Measurements from ENCODE around the gene LRFN5.
"Not testable (repeated sequence)": the region's sequence is repeated elsewhere in the genome, so short reads cannot be mapped to it uniquely, and the experiment has no call there.

LRFN5 gene

DNA sequence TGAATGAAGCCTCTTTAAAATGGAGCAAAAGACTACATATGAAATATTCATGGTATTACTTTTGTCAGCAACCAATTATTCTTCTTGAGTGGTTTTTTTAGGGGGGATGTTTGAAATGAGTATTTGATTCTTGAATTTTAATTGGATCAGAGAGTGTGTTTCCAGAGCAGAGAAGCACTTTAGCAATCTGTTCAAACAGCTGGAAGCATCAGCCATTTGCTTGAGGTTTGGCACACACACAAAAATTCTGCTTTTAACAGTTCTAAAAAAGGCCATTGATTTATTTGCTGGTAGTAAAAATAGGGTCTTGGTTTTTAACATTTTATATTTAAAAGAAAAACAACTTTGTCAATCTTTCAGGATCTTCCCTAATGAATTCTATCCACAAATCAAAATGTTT, 292.7 kb downstream of the LRFN5 start:
- no peak for DNase-seq (ENCODE audit: low read depth)

DNA sequence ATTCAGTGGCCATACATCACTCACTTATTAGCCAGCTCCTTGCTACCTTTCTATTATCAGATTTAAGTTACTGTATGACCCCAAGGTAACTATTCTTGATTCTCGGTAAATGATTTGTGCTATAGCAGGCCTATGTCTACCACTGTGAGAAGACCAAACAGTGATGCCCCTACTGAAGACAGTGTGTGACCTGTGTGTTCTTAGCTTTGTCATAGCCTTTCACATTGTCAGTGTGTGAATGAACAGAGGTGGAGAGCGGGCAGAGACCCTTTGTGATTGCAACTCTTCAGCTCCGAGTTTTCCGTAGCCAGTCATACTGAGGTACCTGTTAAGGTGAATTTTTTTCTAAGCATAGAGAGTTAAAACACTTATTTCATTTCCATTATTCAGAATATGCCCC, 294.0 kb downstream of the LRFN5 start:
- DNase-seq (ENCODE audit: low read depth): no peak

DNA sequence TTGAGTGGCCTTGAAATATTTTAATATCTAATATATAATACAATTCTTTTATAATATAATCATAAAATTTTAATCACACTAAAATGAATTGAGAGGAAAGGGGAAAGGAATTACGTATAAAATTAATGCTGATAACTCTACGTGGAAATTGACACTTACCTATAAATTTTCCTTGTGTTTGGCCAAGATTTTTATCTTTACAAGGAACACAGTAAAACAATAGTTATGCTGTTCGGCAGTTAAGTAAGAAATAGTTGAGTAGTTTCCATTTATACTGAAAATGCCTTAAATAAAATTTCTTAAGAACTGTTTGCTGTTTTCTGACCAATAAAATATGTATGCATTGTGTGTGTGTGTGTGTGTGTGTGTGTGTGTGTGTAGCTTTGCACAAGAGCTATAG, 294.4 kb downstream of the LRFN5 start:
- no peak for DNase-seq (ENCODE audit: low read depth)

DNA sequence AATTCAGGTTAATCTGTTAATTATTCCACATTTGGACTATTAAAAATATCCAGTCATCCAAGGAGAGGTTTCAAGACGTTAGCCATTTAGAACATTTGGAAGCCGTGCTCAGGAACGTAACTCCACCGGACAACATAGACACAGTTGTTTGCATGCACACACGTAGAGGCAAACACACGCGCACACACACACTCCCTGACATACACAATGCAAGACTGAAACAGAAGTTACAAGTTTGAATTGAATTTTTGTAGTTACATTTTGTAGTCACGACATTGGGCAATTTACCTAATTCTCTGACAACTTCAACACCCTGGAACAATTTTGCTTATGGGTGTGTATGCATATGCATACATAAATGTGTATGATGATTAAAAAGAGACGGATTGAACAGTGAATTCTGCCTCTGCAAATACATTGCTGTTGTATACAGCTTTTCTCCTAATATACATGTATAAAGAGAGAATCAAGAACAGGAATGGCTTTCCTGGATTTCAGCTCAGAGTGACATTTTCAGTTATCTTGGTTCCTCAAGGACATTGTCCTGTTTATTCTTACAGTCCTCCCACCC, 298.8 kb downstream of the LRFN5 start:
- no peak for DNase-seq (ENCODE audit: low read depth)

DNA sequence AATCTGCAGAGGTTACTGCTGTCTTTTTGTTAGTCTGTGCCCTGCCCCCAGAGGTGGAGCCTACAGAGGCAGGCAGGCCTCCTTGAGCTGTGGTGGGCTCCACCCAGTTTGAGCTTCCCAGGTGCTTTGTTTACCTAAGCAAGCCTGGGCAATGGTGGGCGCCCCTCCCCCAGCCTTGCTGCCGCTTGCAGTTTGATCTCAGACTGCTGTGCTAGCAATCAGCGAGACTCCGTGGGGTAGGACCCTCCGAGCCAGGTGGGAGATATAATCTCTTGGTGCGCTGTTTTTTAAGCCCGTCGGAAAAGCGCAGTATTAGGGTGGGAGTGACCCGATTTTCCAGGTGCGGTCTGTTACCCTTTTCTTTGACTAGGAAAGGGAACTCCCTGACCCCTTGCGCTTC, 304.5 kb downstream of the LRFN5 start:
- not testable (repeated sequence) for DNase-seq (ENCODE audit: low read depth)

DNA sequence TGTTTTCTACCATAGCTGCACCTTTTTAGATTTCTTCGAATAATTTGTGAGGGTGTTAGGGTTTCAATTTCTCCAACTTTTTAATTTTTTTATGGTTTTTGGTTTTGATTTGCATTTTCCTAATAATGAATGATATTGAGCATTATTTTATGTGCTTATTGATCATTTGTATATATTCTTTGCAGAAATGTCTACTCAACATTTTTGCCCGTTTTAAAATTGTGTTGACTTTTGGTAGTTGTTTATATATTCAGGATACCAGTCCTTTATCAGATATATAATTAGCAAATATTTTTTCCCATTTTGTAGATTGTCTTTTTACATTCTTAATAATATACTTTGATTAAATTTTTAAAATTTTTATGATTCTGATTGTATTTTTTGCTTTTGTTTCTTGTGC, 306.7 kb downstream of the LRFN5 start:
- DNase-seq (ENCODE audit: low read depth): no peak

DNA sequence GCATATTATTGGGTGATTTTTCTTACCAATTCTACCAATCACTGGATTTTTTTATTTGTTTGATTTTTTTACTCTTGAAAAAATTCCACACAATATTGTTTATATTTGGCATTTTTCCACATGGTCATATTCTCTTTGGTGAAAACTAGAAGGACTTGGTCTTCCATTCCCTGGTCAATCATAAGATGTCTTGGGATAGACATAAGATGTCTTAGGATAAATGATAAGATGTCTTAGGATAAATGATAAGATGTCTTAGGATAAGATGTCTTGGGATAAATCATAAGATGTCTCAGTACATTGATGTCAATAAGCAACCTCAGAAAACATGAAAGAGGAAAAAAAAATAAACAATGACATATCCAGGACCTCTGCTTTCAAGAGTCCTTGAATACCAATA, 309.1 kb downstream of the LRFN5 start:
- DNase-seq (ENCODE audit: low read depth): no peak

DNA sequence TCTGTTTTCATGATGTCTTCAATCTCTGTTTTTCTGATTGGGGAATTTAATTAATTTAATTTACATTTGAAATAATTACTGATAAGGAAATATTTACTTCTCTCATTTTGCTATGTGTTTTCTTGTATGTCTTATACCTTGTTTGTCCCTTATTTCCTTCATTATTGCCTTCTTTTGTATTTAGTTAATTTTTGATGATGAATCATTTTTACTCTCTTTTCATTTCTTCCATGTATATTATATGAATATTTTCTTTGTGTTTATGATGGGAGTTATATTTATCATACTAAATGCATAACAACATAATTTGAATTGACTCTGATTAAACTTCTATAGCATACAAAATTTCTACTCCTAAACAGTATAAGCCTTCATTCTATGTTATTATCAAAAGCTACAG, 309.6 kb downstream of the LRFN5 start:
- DNase-seq (ENCODE audit: low read depth): no peak

DNA sequence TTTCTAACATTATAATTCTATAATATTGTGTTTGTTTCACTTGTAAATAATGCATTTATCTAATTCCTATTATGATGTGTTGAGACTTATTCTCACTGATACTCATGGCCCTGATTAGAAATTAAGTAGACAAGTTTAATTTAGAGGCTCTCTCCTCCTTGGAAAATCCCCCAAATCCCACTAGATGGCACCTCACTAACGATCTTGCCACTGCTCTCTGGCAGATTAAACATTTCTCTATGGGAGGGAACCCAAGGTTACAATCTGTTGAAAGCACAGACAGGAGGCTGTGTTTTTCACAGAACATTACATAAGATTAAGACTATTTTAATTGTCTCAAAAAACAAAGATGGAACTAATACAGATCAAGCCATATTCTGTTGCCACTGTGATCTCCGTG, 318.7 kb downstream of the LRFN5 start:
- peak; percentile 36 for DNase-seq (ENCODE audit: low read depth)

DNA sequence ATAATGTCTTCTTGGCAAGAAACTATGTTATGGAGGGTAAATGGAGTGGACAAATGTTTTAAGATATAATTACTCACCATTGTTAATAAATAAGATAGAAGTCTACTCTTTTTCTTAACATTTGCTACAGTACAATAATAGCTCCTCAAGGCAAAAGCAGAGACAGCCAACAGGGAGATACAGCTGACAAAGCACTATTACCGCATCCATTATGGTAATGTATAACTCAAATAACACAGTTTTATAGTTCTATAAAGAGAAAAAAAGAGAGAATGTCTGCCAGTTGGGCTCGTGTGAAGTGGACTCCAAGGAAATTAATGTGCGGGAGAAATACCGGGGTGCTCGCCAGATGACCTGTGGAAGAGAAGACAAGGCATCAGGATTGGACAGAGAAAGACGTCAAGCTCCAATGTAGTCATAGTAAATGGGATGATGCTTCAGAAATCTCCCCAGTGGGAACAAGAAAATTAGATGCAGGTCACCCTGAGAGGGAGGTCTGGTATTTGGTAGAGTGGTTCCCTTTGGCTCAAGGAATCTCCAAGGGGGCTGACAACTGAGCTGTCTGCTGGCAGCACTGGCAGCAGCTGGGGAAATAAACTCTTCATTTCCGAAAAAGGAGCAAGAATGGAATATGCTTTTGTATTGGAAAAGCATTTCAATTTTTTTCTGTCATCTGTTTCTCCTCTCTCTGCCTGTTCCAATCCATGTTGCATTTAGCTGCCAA, 343.9 kb downstream of the LRFN5 start:
- DNase-seq (ENCODE audit: low read depth): no peak

Measured in ELR (cell line).